HG02840 (cell line): ENCODE measurements around the gene FALEC.

Experiments used
- ATAC-seq: cut with Tn5 transposase; IDR thresholded peaks from one replicate; pipeline ENCODE4 v1.9.1; 2021; ENCODE audit warnings: mild to moderate bottlenecking, moderate library complexity, moderate number of reproducible peaks; ENCODE audit not compliant: unreplicated experiment, low FRiP score

Gene FALEC

GRCh38 chr1:150543500-150544143, 28.1 kb downstream of the FALEC start:
- ATAC-seq: no peak

- ATAC-seq: no peak
These were observed 28.7 kb downstream of the FALEC start for GRCh38 chr1:150544204-150544603.

- ATAC-seq: no peak
These were observed 30.0 kb downstream of the FALEC start for GRCh38 chr1:150545486-150546032.

- no peak for ATAC-seq
These were observed 30.9 kb downstream of the FALEC start for GRCh38 chr1:150546294-150546937.

GRCh38 chr1:150548324-150548631, 32.7 kb downstream of the FALEC start:
- ATAC-seq: no peak

- ATAC-seq: no peak
These were observed 33.3 kb downstream of the FALEC start, which contains the start of gene ADAMTSL4 for GRCh38 chr1:150548632-150549495. Gene ADAMTSL4, plus strand, starts transcription at chr1:150549408. Its CDS starts 2,881 bp downstream, at chr1:150552289.

GRCh38 chr1:150549496-150550221, 34.1 kb downstream of the FALEC start:
- no peak for ATAC-seq

GRCh38 chr1:150550222-150551050, 34.9 kb downstream of the FALEC start:
- no peak for ATAC-seq

- no peak for ATAC-seq
These were observed 35.7 kb downstream of the FALEC start for GRCh38 chr1:150551051-150551783.

GRCh38 chr1:150551784-150552127, 36.2 kb downstream of the FALEC start:
- ATAC-seq: no peak

- no peak for ATAC-seq
These were observed 36.8 kb downstream of the FALEC start for GRCh38 chr1:150552128-150552910.

- no peak for ATAC-seq
These were observed 37.3 kb downstream of the FALEC start for GRCh38 chr1:150552911-150553289.

- ATAC-seq: no peak
These were observed 38.0 kb downstream of the FALEC start for GRCh38 chr1:150553392-150554085.

- no peak for ATAC-seq
These were observed 38.5 kb downstream of the FALEC start for GRCh38 chr1:150554086-150554452.

GRCh38 chr1:150555198-150555970, 39.8 kb downstream of the FALEC start:
- ATAC-seq: no peak

- ATAC-seq: no peak
These were observed 40.7 kb downstream of the FALEC start for GRCh38 chr1:150555971-150556865.
